ENCODE data around the gene SRSF7. TPM values are rescaled to one million over a fixed set of nuclear protein-coding genes. Genes with fewer than 3 reads are reported as not detected.

SRSF7 gene
- total and polyA plus RNA-seq, 12 donors: 39.8 to 248 (median 106) TPM

GRCh38 chr2:38722271-38723061 is 28.7 kb downstream of the SRSF7 start:
- peak in 2 of 7 donors; percentile 20 to 41 for DNase-seq
- H3K27me3 ChIP-seq: no peaks in the 10 kb centered on the region
- intact Hi-C loops (cut with DNase I): loop anchor here in 1 of 2 donors (5.0 kb wide), 1 partner anchor 50 kb away; no protein-coding TSS in a partner anchor
- H3K4me3 ChIP-seq: no peak overlapping the region
- TF ChIP-seq CTCF (IDR thresholded peaks at IDR 0.05): no peak
- TF ChIP-seq POLR2A (IDR thresholded peaks at IDR 0.05): no peak
- no peaks in the 10 kb centered on the region for H3K9me3 ChIP-seq (replicated peaks in 1 of 3)
- H3K27ac ChIP-seq: peak overlapping the region in 3 of 5 donors; percentile 34 to 81 (median 67)
- peaks cover 0 to 4% of the 10 kb centered on the region in 2 donors for H3K36me3 ChIP-seq (replicated peaks in 1 of 2)
- peaks cover 16 to 31% of the 10 kb centered on the region in 2 donors for H3K4me1 ChIP-seq (replicated peaks in 1 of 2)
- WGBS, 4 donors: 55 to 70% (median 64%) methylated on average over 9 of the region's 9 CpGs

GRCh38 chr2:38720613-38721241 is 30.4 kb downstream of the SRSF7 start:
- Histone ChIP-seq H3K27ac (peak overlapping the region; percentile 6 to 81 (median 56)), H3K4me3 (no peak overlapping the region), H3K27me3 (no peaks in the 10 kb centered on the region), H3K36me3 (replicated peaks in 1 of 2) (peaks cover 0 to 9% of the 10 kb centered on the region in 2 donors), H3K4me1 (replicated peaks in 1 of 2) (peaks cover 16 to 31% of the 10 kb centered on the region in 2 donors), H3K9me3 (replicated peaks in 1 of 3) (no peaks in the 10 kb centered on the region)
- DNase-seq: peak; percentile 90 to 97 (median 94)
- WGBS, 4 donors: 21 to 40% (median 25%) methylated on average over 3 to 4 of the region's 4 CpGs
- peak in 1 of 2 donors; percentile 36 for TF ChIP-seq POLR2A (IDR thresholded peaks at IDR 0.05)
- no peak for TF ChIP-seq CTCF (IDR thresholded peaks at IDR 0.05)
- intact Hi-C loops (cut with DNase I): loop anchor here in 1 of 2 donors (5.0 kb wide), 1 partner anchor 48 kb away; no protein-coding TSS in a partner anchor

- Histone ChIP-seq H3K27ac (peak overlapping the region in 3 of 5 donors; percentile 56 to 81 (median 68)), H3K9me3 (replicated peaks in 1 of 3) (no peaks in the 10 kb centered on the region), H3K27me3 (no peaks in the 10 kb centered on the region), H3K4me3 (no peak overlapping the region), H3K36me3 (replicated peaks in 1 of 2) (peaks cover 0 to 15% of the 10 kb centered on the region in 2 donors), H3K4me1 (replicated peaks in 1 of 2) (peaks cover 16 to 31% of the 10 kb centered on the region in 2 donors)
- intact Hi-C loops (cut with DNase I): loop anchor here in 1 of 2 donors (5.0 kb wide), 1 partner anchor 47 kb away; no protein-coding TSS in a partner anchor
- DNase-seq: no peak
- WGBS, 4 donors: 90 to 95% (median 92%) methylated on average over 12 of the region's 12 CpGs
- TF ChIP-seq CTCF (IDR thresholded peaks at IDR 0.05) (no peak), POLR2A (IDR thresholded peaks at IDR 0.05) (no peak)
Measured at GRCh38 chr2:38719706-38720105, 31.5 kb downstream of the SRSF7 start.

GRCh38 chr2:38718601-38719000 is 32.6 kb downstream of the SRSF7 start:
- Histone ChIP-seq H3K36me3 (replicated peaks in 1 of 2) (peaks cover 0 to 12% of the 10 kb centered on the region in 2 donors), H3K4me3 (no peak overlapping the region), H3K4me1 (replicated peaks in 1 of 2) (peaks cover 16 to 31% of the 10 kb centered on the region in 2 donors), H3K9me3 (replicated peaks in 1 of 3) (no peaks in the 10 kb centered on the region), H3K27me3 (no peaks in the 10 kb centered on the region), H3K27ac (peak overlapping the region in 1 of 5 donors; percentile 56)
- intact Hi-C loops (cut with DNase I): no loop called here
- TF ChIP-seq POLR2A (IDR thresholded peaks at IDR 0.05): no peak
- no peak for TF ChIP-seq CTCF (IDR thresholded peaks at IDR 0.05)
- 84 to 93% (median 88%) methylated on average over 4 of the region's 4 CpGs for WGBS, 4 donors
- peak in 1 of 7 donors; percentile 3 for DNase-seq
